Parietal lobe (tissue), 2 donors: ENCODE data around the gene ZSCAN23. TPM values are rescaled to one million over a fixed set of nuclear protein-coding genes. Genes with fewer than 3 reads are reported as not detected.

Experiments used
- small RNA-seq: library from RNA; depleted of rRNA; stranded (forward); fragments of <200 nt; gene quantifications from one replicate; pipeline ENCODE3, GENCODE V24; 2014; ENCODE audit warnings: low replicate concordance
- total RNA-seq: library from RNA; depleted of rRNA; stranded (reverse); fragments of >200 nt; gene quantifications from one replicate; pipeline ENCODE4 v1.2.3, GENCODE V29; 2014

The ZSCAN23 gene
- total RNA-seq, result 36.3 TPM

DNA sequence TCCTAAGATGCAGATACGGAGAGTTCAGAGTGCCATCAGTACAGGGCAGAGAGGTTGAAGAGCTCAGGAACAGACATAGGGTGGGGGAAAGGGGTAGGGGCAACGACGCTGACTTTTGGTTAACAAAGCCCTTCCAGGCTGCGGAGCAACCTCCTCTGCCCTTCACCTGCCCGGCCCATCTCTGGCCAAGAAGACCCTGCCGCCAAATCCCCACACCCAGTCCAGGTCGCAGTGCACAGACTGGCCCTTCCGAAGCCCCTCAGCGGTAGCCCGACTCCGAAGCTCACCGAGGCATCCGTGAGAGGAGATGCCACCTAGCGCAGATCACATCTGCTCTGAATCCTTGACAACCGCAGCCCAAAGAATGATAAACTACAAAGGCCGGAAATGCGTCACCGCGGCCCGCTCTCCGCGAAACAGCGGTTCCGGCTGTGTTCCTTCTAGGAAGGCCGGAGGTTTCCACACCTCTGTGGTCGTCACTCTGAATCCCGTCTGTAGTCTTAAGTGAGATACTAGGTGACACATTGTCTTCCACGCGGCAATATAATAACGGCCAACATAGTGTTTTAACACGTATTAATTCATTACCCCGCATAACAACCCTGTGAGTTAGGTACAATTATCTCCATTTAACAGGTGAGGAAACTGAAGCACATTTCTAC lies at the start of gene ZSCAN23:
TSS of gene ZSCAN23 (minus strand) at position 380 of the 662 bp plus-strand sequence. CDS start 7,225 bp downstream, outside the sequence.

DNA sequence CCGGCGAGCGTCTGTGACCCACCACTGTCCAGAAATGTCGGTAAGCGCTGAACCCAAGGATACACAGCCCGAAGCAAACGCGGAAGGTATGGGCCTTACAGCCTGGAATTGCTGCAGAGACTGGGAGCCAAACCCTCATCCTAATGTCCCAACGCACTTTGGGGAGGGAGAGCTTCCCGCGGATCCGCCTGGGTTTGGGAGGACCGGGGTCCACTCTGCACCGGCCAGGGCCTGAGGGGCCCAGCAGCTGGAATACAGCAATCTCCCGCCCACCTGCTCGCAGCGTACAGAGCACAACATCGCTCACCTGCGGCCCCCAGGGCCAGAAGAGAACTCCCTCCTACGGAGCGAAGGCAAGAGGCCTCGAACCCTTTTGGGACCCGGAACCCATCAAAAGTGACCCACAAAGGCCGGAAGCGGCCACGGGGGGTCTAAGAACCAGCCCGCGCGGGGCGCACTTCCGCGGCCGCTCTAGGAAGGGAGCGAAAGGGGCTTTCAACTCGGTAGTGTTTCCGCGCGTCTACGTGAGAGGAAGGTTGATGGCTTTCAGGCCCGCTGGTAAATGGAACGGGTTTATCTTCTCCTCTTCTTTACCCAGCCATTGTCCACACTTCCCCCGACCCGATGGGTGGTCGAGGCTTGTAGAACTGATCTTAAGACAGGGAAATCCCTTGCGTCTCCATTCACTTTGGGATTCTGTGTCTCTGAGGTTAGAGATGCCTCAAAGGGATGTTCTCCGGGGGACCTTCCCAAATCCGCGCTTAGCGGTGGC lies 43.8 kb downstream of the ZSCAN23 start, which contains the start of gene ZSCAN12:
TSS of gene ZSCAN12 (minus strand) at position 398 of the 772 bp plus-strand sequence. CDS start 1,342 bp downstream, outside the sequence.

Small RNAs within 50 kb of the gene (small RNA-seq; reads per million reads assigned to genes)
- not detected for gene RNU2-45P

Other genes with a start within 250 kb of the ZSCAN23 start
- 52.3 TPM for gene ZSCAN9, start 218.2 kb downstream of the ZSCAN23 start, total RNA-seq
- gene ZKSCAN4, start 191.2 kb downstream of the ZSCAN23 start, total RNA-seq, result 9.1 TPM
- gene NKAPL, start 184.2 kb downstream of the ZSCAN23 start, total RNA-seq, result 5.0 TPM
- 45.4 TPM for gene ZSCAN26, start 176.3 kb downstream of the ZSCAN23 start, total RNA-seq
- gene PGBD1, start 161.9 kb downstream of the ZSCAN23 start, total RNA-seq, result 20.7 TPM
- 16.0 TPM for gene ZSCAN31, start 107.3 kb downstream of the ZSCAN23 start, total RNA-seq
- gene ZKSCAN3, start 93.5 kb downstream of the ZSCAN23 start, total RNA-seq, result 12.8 TPM
- 22.8 TPM for gene ZSCAN12, start 43.7 kb downstream of the ZSCAN23 start, total RNA-seq
- not detected for gene GPX6, start 72.3 kb upstream of the ZSCAN23 start, total RNA-seq
- not detected for gene GPX5, start 82.4 kb upstream of the ZSCAN23 start, total RNA-seq